Parathyroid adenoma (tissue), 2 donors: ENCODE data around the gene MGMT.

ENCODE experiments used
- H2AFZ ChIP-seq: fragments of 300-600 bp; sonication (generic); one replicate; pipeline ENCODE4 v1.7.0; 2017; ENCODE audit warnings: antibody characterized with exemption, mild to moderate bottlenecking
- H3K27ac ChIP-seq: fragments of 300-600 bp; sonication (generic); one replicate; pipeline ENCODE4 v1.7.0; 2017
- H3K27me3 ChIP-seq: fragments of 300-600 bp; sonication (generic); one replicate; pipeline ENCODE4 v1.7.0; 2017; ENCODE audit warnings: low read length; ENCODE audit not compliant: control insufficient read depth, insufficient read depth
- H3K36me3 ChIP-seq: fragments of 300-600 bp; sonication (generic); one replicate; pipeline ENCODE4 v1.7.0; 2017; ENCODE audit warnings: low read length; ENCODE audit not compliant: control insufficient read depth, insufficient read depth
- H3K4me1 ChIP-seq: fragments of 300-600 bp; sonication (generic); one replicate; pipeline ENCODE4 v1.7.0; 2017; ENCODE audit warnings: control low read depth
- H3K4me2 ChIP-seq: fragments of 300-600 bp; sonication (generic); one replicate; pipeline ENCODE4 v1.7.0; 2017; ENCODE audit warnings: low read length
- H3K4me3 ChIP-seq: fragments of 300-600 bp; sonication (generic); one replicate; pipeline ENCODE4 v1.7.0; 2017; ENCODE audit warnings: low read depth, low read length
- H3K79me2 ChIP-seq: fragments of 300-600 bp; sonication (generic); one replicate; pipeline ENCODE4 v1.7.0; 2017; ENCODE audit warnings: control low read depth
- H3K9ac ChIP-seq: fragments of 300-600 bp; sonication (generic); one replicate; pipeline ENCODE4 v1.7.0; 2017; ENCODE audit warnings: mild to moderate bottlenecking
- H3K9me3 ChIP-seq: fragments of 300-600 bp; sonication (generic); one replicate; pipeline ENCODE4 v1.7.0; 2017; ENCODE audit warnings: low read length; ENCODE audit not compliant: control insufficient read depth
- TF ChIP-seq, protein P1 (sequence below): fragments of 300-600 bp; sonication (generic); IDR thresholded peaks from one replicate; pipeline ENCODE4 v1.7.0; 2017; ENCODE audit warnings: antibody characterized with exemption, mild to moderate bottlenecking
- donor health status: primary hyperparathyroidism.

Gene MGMT

DNA sequence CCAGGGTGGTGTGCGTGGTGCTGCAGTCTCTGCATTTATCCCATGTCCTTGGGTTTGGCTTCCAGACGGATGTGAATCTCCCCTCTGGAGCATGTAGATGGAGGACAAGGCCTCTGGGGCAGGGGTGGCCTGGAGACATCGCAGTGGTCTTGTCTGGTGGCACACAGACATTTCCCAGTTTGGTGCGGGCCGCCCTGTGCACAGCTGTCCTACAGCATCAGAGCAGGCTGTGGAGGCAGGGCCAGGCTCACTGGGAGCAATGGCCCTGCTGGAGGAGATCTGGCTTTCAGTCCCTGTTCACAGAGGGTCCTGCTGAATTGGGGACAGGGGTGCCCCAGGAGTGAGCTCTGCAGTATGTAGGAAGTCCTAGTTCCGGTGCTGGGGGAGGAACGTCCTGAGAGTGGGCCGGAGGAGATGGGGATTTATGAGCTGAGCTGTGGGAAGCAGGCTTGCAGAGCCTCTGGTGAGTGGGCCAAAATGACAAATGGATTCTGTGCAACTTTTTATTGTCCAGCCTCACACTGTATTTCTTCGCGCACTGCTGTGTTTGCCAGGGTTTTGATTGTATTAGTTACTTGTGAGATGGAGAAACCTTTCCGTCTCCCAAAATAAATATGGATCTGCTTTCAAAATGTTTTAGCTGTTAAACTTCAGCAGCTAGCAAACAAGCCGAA, 40.3 kb downstream of the MGMT start:
- Histone ChIP-seq H3K27me3 (no peaks in the 10 kb centered on the region), H3K4me2 (no peak overlapping the region), H3K9me3 (no peaks in the 10 kb centered on the region), H2AFZ (no peak overlapping the region), H3K4me1 (no peaks in the 10 kb centered on the region), H3K9ac (no peak overlapping the region), H3K27ac (no peak overlapping the region), H3K36me3 (peaks cover 3% of the 10 kb centered on the region), H3K79me2 (no peaks in the 10 kb centered on the region), H3K4me3 (no peak overlapping the region)
- TF ChIP-seq, protein P1, sequence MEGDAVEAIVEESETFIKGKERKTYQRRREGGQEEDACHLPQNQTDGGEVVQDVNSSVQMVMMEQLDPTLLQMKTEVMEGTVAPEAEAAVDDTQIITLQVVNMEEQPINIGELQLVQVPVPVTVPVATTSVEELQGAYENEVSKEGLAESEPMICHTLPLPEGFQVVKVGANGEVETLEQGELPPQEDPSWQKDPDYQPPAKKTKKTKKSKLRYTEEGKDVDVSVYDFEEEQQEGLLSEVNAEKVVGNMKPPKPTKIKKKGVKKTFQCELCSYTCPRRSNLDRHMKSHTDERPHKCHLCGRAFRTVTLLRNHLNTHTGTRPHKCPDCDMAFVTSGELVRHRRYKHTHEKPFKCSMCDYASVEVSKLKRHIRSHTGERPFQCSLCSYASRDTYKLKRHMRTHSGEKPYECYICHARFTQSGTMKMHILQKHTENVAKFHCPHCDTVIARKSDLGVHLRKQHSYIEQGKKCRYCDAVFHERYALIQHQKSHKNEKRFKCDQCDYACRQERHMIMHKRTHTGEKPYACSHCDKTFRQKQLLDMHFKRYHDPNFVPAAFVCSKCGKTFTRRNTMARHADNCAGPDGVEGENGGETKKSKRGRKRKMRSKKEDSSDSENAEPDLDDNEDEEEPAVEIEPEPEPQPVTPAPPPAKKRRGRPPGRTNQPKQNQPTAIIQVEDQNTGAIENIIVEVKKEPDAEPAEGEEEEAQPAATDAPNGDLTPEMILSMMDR, result no peak

DNA sequence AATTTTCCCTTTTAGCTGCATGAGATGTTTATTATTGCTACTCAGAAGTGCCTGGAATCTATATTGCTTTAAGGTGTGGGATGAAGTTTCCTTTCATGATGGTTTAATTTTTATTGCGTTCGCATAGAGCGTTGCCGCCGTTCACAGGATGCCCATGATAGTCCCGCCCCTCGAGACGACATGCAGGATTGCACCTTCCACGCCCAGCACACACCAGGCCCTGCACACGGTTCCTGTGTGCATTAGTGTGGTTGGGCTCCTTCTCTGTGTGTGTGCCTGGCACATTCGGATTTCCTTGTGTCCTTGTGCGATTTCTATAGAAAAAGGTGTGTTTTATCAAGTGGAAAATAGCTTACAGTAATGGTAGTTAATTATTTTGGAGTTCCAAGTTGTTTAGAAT, 42.1 kb downstream of the MGMT start:
- H2AFZ ChIP-seq, result no peak overlapping the region
- H3K9ac ChIP-seq, result no peak overlapping the region
- no peaks in the 10 kb centered on the region for H3K27me3 ChIP-seq
- no peaks in the 10 kb centered on the region for H3K9me3 ChIP-seq
- no peak overlapping the region for H3K4me3 ChIP-seq
- H3K36me3 ChIP-seq, result peaks cover 3% of the 10 kb centered on the region
- H3K4me1 ChIP-seq, result no peaks in the 10 kb centered on the region
- H3K79me2 ChIP-seq, result no peaks in the 10 kb centered on the region
- TF ChIP-seq, protein P1, result no peak
- H3K27ac ChIP-seq, result no peak overlapping the region
- no peak overlapping the region for H3K4me2 ChIP-seq

DNA sequence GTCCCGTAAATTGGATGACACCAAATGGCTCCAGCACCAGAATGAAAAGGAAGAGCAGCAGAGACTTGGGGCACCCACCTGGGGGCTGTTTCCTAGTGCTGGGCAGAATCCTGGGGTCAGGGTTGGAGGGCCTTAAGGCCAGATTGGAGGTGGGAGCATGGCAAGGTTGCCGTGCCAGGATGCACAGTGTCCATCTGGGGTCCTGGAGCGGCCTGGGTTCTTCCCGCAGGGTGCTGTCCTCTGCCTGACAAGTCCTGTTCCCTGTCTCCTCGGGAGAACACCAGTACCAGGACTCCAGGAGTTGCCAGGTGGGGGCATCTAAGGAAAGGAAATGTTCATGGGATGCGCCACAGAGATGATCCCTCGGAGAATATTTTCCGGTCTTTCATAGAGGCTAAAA, 42.8 kb downstream of the MGMT start:
- peaks cover 3% of the 10 kb centered on the region for H3K36me3 ChIP-seq
- H3K9ac ChIP-seq, result no peak overlapping the region
- no peak overlapping the region for H2AFZ ChIP-seq
- no peaks in the 10 kb centered on the region for H3K4me1 ChIP-seq
- H3K27ac ChIP-seq, result no peak overlapping the region
- H3K79me2 ChIP-seq, result no peaks in the 10 kb centered on the region
- H3K4me3 ChIP-seq, result no peak overlapping the region
- H3K27me3 ChIP-seq, result no peaks in the 10 kb centered on the region
- TF ChIP-seq, protein P1, result no peak
- H3K9me3 ChIP-seq, result no peaks in the 10 kb centered on the region
- no peak overlapping the region for H3K4me2 ChIP-seq

DNA sequence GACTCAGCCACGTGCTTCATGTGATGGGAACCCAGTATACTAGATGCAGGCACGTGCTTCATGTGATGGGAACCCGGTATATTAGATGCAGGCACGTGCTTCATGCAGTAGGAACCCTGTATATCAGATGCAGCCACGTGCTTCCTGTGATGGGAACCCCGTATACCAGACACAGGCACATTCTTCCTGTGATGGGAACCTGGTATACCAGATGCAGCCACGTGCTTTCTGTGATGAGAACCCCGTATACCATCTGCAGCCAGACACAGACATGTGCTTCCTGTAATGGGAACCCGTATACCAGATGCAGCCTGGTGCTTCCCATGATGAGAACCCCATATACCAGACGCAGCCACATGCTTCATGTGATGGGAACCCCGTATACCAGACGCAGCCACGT, 44.0 kb downstream of the MGMT start:
- H3K27ac ChIP-seq, result no peak overlapping the region
- H3K36me3 ChIP-seq, result no peaks in the 10 kb centered on the region
- H3K4me3 ChIP-seq, result no peak overlapping the region
- no peaks in the 10 kb centered on the region for H3K4me1 ChIP-seq
- no peaks in the 10 kb centered on the region for H3K27me3 ChIP-seq
- no peak overlapping the region for H3K4me2 ChIP-seq
- no peak overlapping the region for H2AFZ ChIP-seq
- no peaks in the 10 kb centered on the region for H3K79me2 ChIP-seq
- TF ChIP-seq, protein P1, result no peak
- H3K9ac ChIP-seq, result no peak overlapping the region
- H3K9me3 ChIP-seq, result no peaks in the 10 kb centered on the region

DNA sequence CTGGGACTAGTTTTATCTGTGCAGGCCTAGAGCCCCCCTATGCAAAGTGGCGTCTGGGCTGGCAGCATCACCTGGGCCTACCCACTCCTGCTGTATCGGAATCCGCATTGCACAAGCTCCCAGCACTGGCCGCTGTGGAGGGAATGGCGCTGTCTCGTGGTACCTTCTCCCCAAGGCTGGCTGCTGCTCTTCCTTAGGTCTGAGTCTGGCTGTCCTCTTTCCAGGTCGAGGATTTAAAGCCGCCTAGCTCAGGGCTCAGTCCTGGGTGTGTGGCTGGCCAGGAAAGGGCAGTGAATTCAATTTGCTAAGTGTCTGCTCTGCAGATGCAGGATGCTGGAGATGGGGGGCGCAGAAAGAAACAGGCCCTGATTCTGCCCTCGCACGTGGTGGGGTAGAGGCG, 44.7 kb downstream of the MGMT start:
- Histone ChIP-seq H3K36me3 (no peaks in the 10 kb centered on the region), H3K4me3 (no peak overlapping the region), H3K27me3 (no peaks in the 10 kb centered on the region), H2AFZ (no peak overlapping the region), H3K9ac (no peak overlapping the region), H3K4me2 (no peak overlapping the region), H3K9me3 (no peaks in the 10 kb centered on the region), H3K27ac (no peak overlapping the region), H3K79me2 (no peaks in the 10 kb centered on the region), H3K4me1 (no peaks in the 10 kb centered on the region)
- TF ChIP-seq, protein P1, result no peak
